HepG2 (cell line): ENCODE data around the gene SLC48A1. TPM values are rescaled to one million over a fixed set of nuclear protein-coding genes. Genes with fewer than 3 reads are reported as not detected.

Source experiments
- ATF5 ChIP-seq: sonication (generic); formaldehyde crosslinking; IDR thresholded peaks from 2 replicates; pipeline ENCODE4 v1.4.0; 2020; ENCODE audit warnings: mild to moderate bottlenecking, low read depth, missing genetic modification reagents
- DNMT3B ChIP-seq: conservative IDR thresholded peaks from 2 replicates; pipeline ENCODE4 v1.6.1; 2016; ENCODE audit warnings: missing biosample characterization, control low read depth
- FOXK2 ChIP-seq: fragments of 450-650 bp; IDR thresholded peaks from 2 replicates; pipeline ENCODE4 v1.6.1; 2016
- GABPA ChIP-seq, 2 experiments: IDR thresholded peaks; 2 replicates each; pipeline ENCODE4 v1.6.1; 2011 to 2016; ENCODE audit warnings: low read depth in 2 of 2, low read length in 1 of 2, missing biosample characterization in 1 of 2, missing genetic modification characterization in 1 of 2
- HBP1 ChIP-seq: IDR thresholded peaks from 2 replicates; pipeline ENCODE4 v1.6.1; 2016; ENCODE audit warnings: low read depth, control low read depth
- HMG20A ChIP-seq: IDR thresholded peaks from 2 replicates; pipeline ENCODE4 v1.6.1; 2016; ENCODE audit warnings: borderline replicate concordance
- HOXA5 ChIP-seq: sonication (generic); formaldehyde crosslinking; IDR thresholded peaks from 2 replicates; pipeline ENCODE4 v1.4.0; 2020; ENCODE audit warnings: missing genetic modification reagents
- JUNB ChIP-seq: sonication (generic); formaldehyde crosslinking; IDR thresholded peaks from 2 replicates; pipeline ENCODE4 v1.8.0; 2022; ENCODE audit warnings: missing genetic modification reagents, mild to moderate bottlenecking, borderline replicate concordance
- MXD3 ChIP-seq: IDR thresholded peaks from 2 replicates; pipeline ENCODE4 v1.6.1; 2016; ENCODE audit warnings: mild to moderate bottlenecking, missing biosample characterization, missing genetic modification reagents
- PAWR ChIP-seq: sonication (generic); formaldehyde crosslinking; IDR thresholded peaks from 2 replicates; pipeline ENCODE4 v1.4.0; 2020; ENCODE audit warnings: missing genetic modification reagents, mild to moderate bottlenecking, borderline replicate concordance
- PHF5A ChIP-seq: IDR thresholded peaks from one replicate; pipeline ENCODE4 v1.6.1; 2018; ENCODE audit warnings: low read depth, missing genetic modification reagents; ENCODE audit not compliant: unreplicated experiment
- RELA ChIP-seq: sonication (generic); formaldehyde crosslinking; IDR thresholded peaks from 2 replicates; pipeline ENCODE4 v1.4.0; 2020; ENCODE audit warnings: missing genetic modification reagents
- SNAPC4 ChIP-seq: sonication (generic); formaldehyde crosslinking; IDR thresholded peaks from 2 replicates; pipeline ENCODE4 v1.4.0; 2020; ENCODE audit warnings: mild to moderate bottlenecking, missing genetic modification reagents
- SPEN ChIP-seq: sonication (generic); formaldehyde crosslinking; IDR thresholded peaks from 2 replicates; pipeline ENCODE4 v1.5.1; 2020; ENCODE audit warnings: low read depth, mild to moderate bottlenecking, missing genetic modification reagents
- STAT5B ChIP-seq: sonication (generic); formaldehyde crosslinking; IDR thresholded peaks from 2 replicates; pipeline ENCODE4 v1.4.0; 2020; ENCODE audit warnings: missing genetic modification reagents
- ZBTB14 ChIP-seq: sonication (generic); formaldehyde crosslinking; IDR thresholded peaks from 2 replicates; pipeline ENCODE4 v1.4.0; 2020; ENCODE audit warnings: missing genetic modification reagents
- ZC3H13 ChIP-seq: sonication (generic); formaldehyde crosslinking; IDR thresholded peaks from 2 replicates; pipeline ENCODE4 v1.8.1; 2023; ENCODE audit warnings: mild to moderate bottlenecking, missing genetic modification reagents, moderate library complexity
- ZNF143 ChIP-seq: sonication (generic); formaldehyde crosslinking; IDR thresholded peaks from 2 replicates; pipeline ENCODE4 v1.4.0; 2020; ENCODE audit warnings: missing genetic modification reagents
- ZNF292 ChIP-seq: sonication (generic); formaldehyde crosslinking; IDR thresholded peaks from 2 replicates; pipeline ENCODE4 v1.8.1; 2022; ENCODE audit warnings: mild to moderate bottlenecking, low read depth, missing genetic modification reagents, borderline replicate concordance
- ZNF496 ChIP-seq: sonication (generic); formaldehyde crosslinking; IDR thresholded peaks from 2 replicates; pipeline ENCODE4 v1.8.1; 2023; ENCODE audit warnings: mild to moderate bottlenecking, moderate library complexity, missing genetic modification reagents; ENCODE audit not compliant: insufficient replicate concordance
- ZNF598 ChIP-seq: sonication (generic); formaldehyde crosslinking; IDR thresholded peaks from 2 replicates; pipeline ENCODE4 v1.5.1; 2020; ENCODE audit warnings: mild to moderate bottlenecking, missing genetic modification reagents, borderline replicate concordance
- ZSCAN22 ChIP-seq: sonication (generic); formaldehyde crosslinking; IDR thresholded peaks from 2 replicates; pipeline ENCODE4 v1.4.0; 2020; ENCODE audit warnings: mild to moderate bottlenecking, missing genetic modification reagents
- polyA plus RNA-seq, 8 experiments: library from polyadenylated mRNA; depleted of rRNA in 3 of 8; stranded (reverse) in 7 of 8; unstranded in 1 of 8; fragments of >200 nt; fragmentation: Illumina TruSeq in 4 of 8; extraction: Trizol in 4 of 8; gene quantifications; 2 replicates each; pipeline versions ENCODE4 v1.2.1 to v1.2.3, GENCODE V29; 2011 to 2016; ENCODE audit warnings: low read depth in 4 of 8, missing spikeins in 1 of 8, mixed read lengths in 1 of 8; ENCODE audit not compliant: insufficient read depth in 1 of 8
- total RNA-seq, 5 experiments: library from RNA; depleted of rRNA; stranded (reverse); fragments of >200 nt; fragmentation: Illumina TruSeq; extraction: Trizol; gene quantifications; 2 replicates each; pipeline ENCODE4 v1.2.3, GENCODE V29; 2016; ENCODE audit warnings: low read depth in 1 of 5

The SLC48A1 gene
- total and polyA plus RNA-seq, 2 of the 13 experiments (the other 11 are each of a cell fraction or from before 2014, with no cell fraction given) = 2.2 to 3.7 TPM

GRCh38 chr12:47819138-47819895 is 46.3 kb downstream of the SLC48A1 start (continued):
- TF ChIP-seq HBP1 (CRISPR knock-in tag) (no peak), HOXA5 (CRISPR knock-in tag) (peak; percentile 41; the same call in 1 of the 2 replicates), ZNF143 (CRISPR knock-in tag) (no peak), ATF5 (CRISPR knock-in tag) (no peak), ZNF292 (no peak), GABPA (IDR thresholded peaks at IDR 0.05; ENCODE audit: low read depth, low read length) (no peak), GABPA (CRISPR knock-in tag; IDR thresholded peaks at IDR 0.05; ENCODE audit: low read depth) (no peak), RELA (CRISPR knock-in tag) (no peak), MXD3 (CRISPR knock-in tag) (no peak), PHF5A (CRISPR knock-in tag) (no peak), FOXK2 (no peak), ZNF496 (CRISPR knock-in tag) (no peak), DNMT3B (CRISPR knock-in tag) (no peak), SPEN (CRISPR knock-in tag) (no peak; the same call in 1 of the 2 replicates), HMG20A (CRISPR knock-in tag) (no peak), ZNF598 (no peak), ZBTB14 (CRISPR knock-in tag) (no peak), JUNB (CRISPR knock-in tag) (no peak), ZC3H13 (no peak), PAWR (CRISPR knock-in tag) (no peak), STAT5B (no peak), SNAPC4 (CRISPR knock-in tag) (no peak), ZSCAN22 (CRISPR knock-in tag) (no peak)
